A549 (cell line): ENCODE results near the gene CLN6.

Experiments used
- CTCF ChIP-seq: fragments of >200 bp; sonication (Bioruptor Twin); formaldehyde crosslinking; IDR thresholded peaks from 3 replicates; pipeline ENCODE4 v1.5.1; 2016
- RCOR1 ChIP-seq: fragments of 150-350 bp; IDR thresholded peaks from 2 replicates; pipeline ENCODE4 v1.6.1; 2014; ENCODE audit warnings: antibody characterized with exemption, low read length, low read depth
- TF ChIP-seq, protein P1 (sequence below): fragments of >200 bp; sonication (Bioruptor Twin); formaldehyde crosslinking; IDR thresholded peaks from 3 replicates; pipeline ENCODE4 v1.6.1; 2016

DNA sequence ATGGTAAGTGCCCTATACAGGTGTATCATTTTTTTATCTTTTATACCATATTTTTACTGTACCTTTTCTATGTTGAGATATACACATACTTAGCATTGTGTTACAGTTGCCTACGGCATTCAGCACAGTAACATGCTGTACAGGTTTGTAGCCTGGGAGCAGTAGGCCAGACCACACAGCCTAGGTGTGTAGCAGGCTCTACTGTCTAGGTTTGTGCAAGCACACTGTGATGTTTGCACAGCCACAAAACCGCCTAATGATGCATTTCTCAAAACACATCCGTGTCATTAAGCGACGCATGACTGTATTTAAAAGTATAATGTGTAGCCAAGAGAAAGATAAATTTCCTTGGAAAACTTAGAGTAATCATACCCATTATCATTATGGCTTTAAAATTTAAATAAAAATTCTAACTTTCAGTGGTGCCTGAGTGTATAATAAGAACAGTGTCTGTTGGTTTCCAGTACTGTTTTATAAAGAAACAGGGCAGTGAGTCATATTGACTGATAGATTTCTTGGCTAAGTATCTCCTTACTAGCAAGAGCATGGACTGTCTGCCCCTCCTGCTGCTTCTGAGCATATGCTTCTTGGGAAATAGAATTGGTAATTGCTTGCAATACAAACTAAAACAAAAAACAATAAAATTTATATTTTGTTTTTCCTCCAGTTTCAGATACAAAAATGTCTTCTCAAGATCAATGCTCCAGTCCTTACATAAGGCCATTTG, 42.7 kb downstream of the CLN6 start:
- TF ChIP-seq, protein P1, sequence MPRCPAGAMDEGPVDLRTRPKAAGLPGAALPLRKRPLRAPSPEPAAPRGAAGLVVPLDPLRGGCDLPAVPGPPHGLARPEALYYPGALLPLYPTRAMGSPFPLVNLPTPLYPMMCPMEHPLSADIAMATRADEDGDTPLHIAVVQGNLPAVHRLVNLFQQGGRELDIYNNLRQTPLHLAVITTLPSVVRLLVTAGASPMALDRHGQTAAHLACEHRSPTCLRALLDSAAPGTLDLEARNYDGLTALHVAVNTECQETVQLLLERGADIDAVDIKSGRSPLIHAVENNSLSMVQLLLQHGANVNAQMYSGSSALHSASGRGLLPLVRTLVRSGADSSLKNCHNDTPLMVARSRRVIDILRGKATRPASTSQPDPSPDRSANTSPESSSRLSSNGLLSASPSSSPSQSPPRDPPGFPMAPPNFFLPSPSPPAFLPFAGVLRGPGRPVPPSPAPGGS, result no peak
- TF ChIP-seq RCOR1, result no peak
- no peak for TF ChIP-seq CTCF
